GM13976 (cell line): ENCODE measurements around the gene KDM8.
A peak's percentile ranks its signal among the peaks of the same experiment; 100 is the strongest.
"Not testable (repeated sequence)": the region's sequence is repeated elsewhere in the genome, so short reads cannot be mapped to it uniquely, and the experiment has no call there.

Experiments
- DNase-seq: peaks from one replicate; pipeline ENCODE4 v3.0.0; 2012; ENCODE audit warnings: low spot score
- in situ Hi-C: fragments of 300-500 bp; cut with MboI; formaldehyde crosslinking; loops from one replicate; pipeline ENCODE4 v1.12.0; 2022; ENCODE audit warnings: low sequenced_read_pairs, mixed read lengths, inconsistent platforms; ENCODE audit not compliant: unreplicated experiment
- TF ChIP-seq, protein P1 (sequence below): IDR thresholded peaks from 2 replicates; pipeline ENCODE4 v1.5.1; 2012; ENCODE audit warnings: borderline replicate concordance, mild to moderate bottlenecking; ENCODE audit not compliant: insufficient read depth; ENCODE audit errors: extremely low read depth, missing control alignments, control extremely low read depth

KDM8 gene

DNA sequence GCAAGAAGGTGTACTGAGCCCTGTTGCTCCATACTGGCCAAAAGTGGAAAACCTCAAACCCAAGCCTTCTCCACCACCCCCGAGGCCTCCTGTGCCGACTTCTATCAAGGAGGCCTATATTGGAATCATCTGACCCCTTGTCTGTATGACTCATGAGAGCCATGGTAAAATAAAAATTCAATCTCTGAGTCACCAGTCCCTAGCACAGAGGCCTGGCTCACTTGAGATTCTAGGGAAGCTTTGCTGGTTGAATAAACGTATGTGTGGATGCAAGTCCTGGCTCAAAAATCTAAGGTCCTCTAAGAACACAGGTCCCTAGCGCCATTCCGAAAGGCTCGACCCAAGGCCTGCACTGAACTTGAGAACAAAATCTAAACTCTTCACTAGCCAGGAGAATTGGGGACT lies 50.2 kb downstream of the KDM8 start:
- TF ChIP-seq, protein P1, sequence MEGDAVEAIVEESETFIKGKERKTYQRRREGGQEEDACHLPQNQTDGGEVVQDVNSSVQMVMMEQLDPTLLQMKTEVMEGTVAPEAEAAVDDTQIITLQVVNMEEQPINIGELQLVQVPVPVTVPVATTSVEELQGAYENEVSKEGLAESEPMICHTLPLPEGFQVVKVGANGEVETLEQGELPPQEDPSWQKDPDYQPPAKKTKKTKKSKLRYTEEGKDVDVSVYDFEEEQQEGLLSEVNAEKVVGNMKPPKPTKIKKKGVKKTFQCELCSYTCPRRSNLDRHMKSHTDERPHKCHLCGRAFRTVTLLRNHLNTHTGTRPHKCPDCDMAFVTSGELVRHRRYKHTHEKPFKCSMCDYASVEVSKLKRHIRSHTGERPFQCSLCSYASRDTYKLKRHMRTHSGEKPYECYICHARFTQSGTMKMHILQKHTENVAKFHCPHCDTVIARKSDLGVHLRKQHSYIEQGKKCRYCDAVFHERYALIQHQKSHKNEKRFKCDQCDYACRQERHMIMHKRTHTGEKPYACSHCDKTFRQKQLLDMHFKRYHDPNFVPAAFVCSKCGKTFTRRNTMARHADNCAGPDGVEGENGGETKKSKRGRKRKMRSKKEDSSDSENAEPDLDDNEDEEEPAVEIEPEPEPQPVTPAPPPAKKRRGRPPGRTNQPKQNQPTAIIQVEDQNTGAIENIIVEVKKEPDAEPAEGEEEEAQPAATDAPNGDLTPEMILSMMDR: no peak

DNA sequence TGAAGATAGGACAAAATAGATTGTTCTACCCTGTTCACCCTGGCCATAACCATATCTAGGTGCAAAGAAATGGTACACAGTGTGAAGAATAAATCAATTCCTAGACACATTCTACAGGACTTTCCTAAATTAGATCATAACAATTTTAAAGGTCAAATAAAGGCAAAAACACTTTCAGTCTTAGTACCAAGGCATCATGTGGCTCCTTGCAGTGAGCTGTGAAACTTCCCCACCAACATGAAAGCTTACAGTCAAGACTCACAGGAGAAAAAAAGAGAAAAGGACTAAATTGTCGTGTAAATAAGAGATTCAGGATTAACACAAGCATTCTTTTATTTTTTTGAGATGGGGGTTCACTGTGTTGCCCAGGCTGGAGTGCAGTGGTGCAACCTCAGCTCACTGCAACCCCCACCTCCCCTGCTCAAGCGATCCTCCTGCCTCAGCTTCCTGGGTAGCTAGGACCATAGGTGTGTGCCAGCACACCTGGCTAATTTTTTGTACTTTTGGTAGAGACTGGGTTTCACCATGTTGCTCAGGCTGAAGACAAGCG lies 51.0 kb downstream of the KDM8 start:
- TF ChIP-seq, protein P1: no peak
- in situ Hi-C loops: no loop called here
- DNase-seq: peak; percentile 68

More for the DNA sequence above, 50.2 kb downstream of the KDM8 start:
- in situ Hi-C loops: no loop called here
- DNase-seq: no peak

DNA sequence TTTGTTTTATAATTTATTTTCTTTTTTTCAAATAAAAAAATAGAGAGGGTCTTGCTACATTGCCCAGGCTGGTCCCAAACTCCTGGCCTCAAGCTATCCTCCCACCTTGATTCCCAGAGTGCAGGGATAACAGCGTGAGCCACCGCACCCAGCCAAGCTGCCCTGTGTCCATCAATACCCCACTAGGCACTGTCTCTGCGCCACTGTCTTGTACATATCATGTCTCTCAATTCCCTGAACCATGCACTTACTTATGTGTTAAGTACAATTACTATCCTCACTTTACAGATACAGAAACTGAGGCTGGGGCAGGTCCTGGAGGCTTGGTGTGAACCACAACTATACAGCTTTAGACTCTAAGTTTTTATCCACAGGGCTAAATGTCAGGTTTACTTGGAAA lies 53.5 kb downstream of the KDM8 start:
- TF ChIP-seq, protein P1: no peak
- in situ Hi-C loops: no loop called here
- no peak for DNase-seq

DNA sequence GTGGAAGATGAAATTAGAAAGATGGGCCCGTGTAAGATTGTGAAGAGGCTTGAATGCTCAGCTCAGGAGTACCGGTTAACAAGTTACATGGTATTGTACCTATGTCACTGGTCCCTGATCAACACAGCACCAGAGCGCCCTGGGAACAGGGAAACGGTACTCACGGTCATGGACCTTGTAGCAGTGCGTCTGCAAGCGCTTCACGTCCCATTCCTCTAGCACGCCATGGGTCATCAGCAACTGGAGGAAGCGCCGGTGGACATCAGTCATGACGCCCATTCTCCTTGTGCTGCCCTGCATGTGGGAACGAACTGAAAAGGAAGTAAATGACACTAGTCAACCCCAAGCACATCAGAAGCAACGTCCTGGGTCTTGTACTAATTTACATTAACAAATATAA lies 53.9 kb downstream of the KDM8 start:
- TF ChIP-seq, protein P1: no peak
- DNase-seq: no peak
- in situ Hi-C loops: no loop called here

DNA sequence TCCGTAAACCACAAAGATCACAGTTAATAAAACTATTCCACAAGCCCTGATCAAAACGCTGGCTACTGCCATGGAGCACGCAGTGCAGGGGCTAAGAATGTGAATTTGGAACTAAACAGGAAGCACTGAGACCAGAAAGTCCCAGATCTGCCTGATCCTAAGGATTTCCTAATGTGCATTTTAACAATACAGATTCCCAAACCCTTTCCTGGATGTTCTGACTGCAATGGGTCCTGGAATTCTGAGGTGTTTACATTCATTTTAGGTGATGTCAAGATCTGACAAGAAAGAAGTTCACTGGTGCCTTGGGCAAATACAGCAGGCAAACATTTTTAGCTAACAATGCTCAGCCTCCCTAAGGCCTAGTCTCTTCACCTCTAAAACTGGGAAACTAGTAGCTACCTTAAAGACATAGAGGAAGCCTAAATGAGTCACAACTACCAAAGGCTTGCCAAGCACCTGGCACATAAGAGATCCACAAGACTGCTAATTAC lies 55.0 kb downstream of the KDM8 start:
- in situ Hi-C loops: no loop called here
- no peak for DNase-seq
- TF ChIP-seq, protein P1: no peak

DNA sequence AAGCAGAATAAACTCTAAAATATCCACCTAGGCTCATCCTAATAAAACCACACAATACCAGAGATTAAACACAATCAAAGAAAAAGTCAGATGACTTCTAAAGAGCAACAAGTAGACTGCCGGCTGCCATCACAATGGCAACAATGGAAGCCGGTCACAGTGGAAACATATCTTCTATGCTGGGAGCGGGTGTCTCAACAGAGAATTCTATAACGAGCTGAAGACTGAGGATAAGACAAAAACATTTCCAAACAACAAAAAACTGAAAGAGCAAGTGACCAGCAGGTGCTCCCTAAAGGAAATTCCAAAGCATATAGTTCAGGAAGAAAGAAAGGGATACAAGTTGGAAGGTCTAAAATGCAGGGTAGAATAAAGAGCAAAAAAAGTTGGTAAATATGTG lies 56.4 kb downstream of the KDM8 start:
- TF ChIP-seq, protein P1: no peak
- in situ Hi-C loops: no loop called here
- DNase-seq: no peak

DNA sequence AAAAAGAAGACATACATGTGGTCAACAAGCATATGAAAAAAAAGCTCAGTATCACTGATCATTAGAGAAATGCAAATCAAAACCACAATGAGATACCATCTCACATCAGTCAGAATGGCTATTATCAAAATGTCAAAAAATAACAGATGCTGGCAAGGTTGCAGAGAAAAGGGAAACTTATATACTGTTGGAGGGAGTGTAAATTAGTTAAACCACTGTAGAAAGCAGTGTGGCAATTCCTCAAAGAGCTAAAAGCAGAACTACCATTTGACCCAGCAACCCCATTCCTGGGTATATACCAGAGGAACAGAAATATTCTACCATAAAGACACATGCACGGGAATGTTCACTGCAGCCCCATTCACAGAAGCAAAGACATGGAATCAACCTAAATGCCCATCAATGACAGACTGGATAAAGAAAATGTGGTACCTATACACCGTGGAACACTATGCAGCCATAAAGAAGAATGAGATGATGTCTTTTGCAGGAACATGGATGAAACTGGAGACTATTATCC lies 59.6 kb downstream of the KDM8 start:
- DNase-seq, in situ Hi-C loops: not testable (repeated sequence)
